Transverse colon (tissue), 3 donors: ENCODE data around the gene AARS2.

Experiments
- CTCF ChIP-seq, 5 experiments: fragments of 200-600 bp in 3 of 5; fragments of 450-650 bp in 2 of 5; sonication (generic) in 3 of 5; IDR thresholded peaks; 1 replicate in 2 of 5; 2 replicates in 3 of 5; pipeline ENCODE4 v1.5.1; 2016 to 2017; ENCODE audit warnings: antibody characterized with exemption in 5 of 5, inconsistent platforms in 3 of 5, mild to moderate bottlenecking in 2 of 5, moderate library complexity in 1 of 5
- EP300 ChIP-seq: sonication (generic); formaldehyde crosslinking; IDR thresholded peaks from one replicate; pipeline ENCODE4 v1.6.1; 2017; ENCODE audit warnings: antibody characterized with exemption, low read depth

GRCh38 chr6:44265007-44265721 lies 48.0 kb downstream of the AARS2 start, which contains the start of gene NFKBIE:
- TF ChIP-seq CTCF (IDR thresholded peaks at IDR 0.05) (peak in 2 of 5 experiments; percentile 10 to 15), EP300 (no peak)
